ENCODE measurements around the gene GRIK1.

GRIK1 gene

GRCh38 chr21:29638138-29638537 is 301.7 kb downstream of the GRIK1 start:
- DNase-seq (ENCODE audit: insufficient read length, low spot score): no peak
- no peak for TF ChIP-seq CTCF (IDR thresholded peaks at IDR 0.05; ENCODE audit: insufficient read depth, missing control alignments)
- FAIRE-seq: no peak

DNA sequence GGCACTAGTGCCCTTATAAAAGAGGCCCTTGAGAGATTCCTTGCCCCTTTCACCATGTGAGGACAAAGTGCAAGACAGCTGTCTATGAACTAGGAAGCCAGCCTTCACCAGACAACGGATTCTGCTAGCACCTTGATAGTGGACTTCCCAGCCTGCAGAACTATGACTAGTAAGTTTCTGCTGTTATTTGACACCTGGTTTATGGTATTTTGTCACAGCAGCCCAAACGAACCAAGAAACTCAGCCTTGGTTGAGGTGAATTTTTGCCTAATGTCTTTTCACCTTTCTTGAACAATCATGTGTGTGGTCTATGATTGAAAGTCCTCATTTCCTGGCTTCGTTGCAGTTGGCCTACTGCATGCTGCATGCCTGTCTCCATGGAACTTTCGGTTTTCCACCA is 302.2 kb downstream of the GRIK1 start:
- DNase-seq (ENCODE audit: insufficient read length, low spot score) (no peak), FAIRE-seq (no peak)
- no peak for TF ChIP-seq CTCF (IDR thresholded peaks at IDR 0.05; ENCODE audit: insufficient read depth, missing control alignments)

DNA sequence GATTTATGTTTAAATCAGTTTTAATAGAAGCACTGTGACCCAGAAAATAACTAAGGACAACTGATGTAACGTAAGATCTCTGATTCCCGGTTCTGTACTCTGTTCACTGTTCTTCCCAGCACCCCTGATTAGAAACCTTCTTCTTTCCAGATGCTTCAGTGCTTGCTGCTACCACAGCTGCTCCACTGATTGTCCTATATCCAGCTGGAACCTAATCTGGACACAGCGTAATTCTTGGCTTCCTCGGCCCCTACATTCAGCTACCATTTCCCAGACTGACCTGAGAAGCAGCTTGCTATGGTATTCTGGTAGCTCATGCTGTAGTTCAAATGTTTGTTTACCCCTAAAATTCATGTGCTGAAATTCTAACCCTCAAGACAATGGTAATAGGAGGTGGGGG is 302.7 kb downstream of the GRIK1 start:
- FAIRE-seq (no peak), DNase-seq (ENCODE audit: insufficient read length, low spot score) (no peak)
- no peak for TF ChIP-seq CTCF (IDR thresholded peaks at IDR 0.05; ENCODE audit: insufficient read depth, missing control alignments)

GRCh38 chr21:29634418-29634817 is 305.4 kb downstream of the GRIK1 start:
- TF ChIP-seq CTCF (IDR thresholded peaks at IDR 0.05; ENCODE audit: insufficient read depth, missing control alignments): no peak
- no peak for DNase-seq (ENCODE audit: insufficient read length, low spot score)
- no peak for FAIRE-seq

DNA sequence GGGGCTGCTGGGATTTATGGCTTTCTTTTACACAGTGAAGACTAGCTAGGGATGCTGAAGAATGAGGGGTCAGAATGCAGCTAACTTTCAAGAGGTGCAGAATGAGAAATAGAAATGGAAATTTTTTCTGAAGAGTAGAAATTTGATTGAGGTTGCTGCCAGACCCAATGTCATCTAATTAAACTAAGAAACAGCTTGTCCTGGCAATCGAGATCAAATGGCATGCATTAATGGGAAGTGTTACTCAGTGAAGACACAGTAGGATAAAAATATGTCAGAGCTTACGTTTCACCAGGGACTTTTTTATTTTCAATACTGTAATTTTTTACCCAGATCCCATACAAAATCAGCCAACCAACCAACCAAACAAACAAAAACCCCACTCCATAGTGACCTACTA is 306.0 kb downstream of the GRIK1 start:
- DNase-seq (ENCODE audit: insufficient read length, low spot score): no peak
- TF ChIP-seq CTCF (IDR thresholded peaks at IDR 0.05; ENCODE audit: insufficient read depth, missing control alignments): no peak
- FAIRE-seq: no peak

DNA sequence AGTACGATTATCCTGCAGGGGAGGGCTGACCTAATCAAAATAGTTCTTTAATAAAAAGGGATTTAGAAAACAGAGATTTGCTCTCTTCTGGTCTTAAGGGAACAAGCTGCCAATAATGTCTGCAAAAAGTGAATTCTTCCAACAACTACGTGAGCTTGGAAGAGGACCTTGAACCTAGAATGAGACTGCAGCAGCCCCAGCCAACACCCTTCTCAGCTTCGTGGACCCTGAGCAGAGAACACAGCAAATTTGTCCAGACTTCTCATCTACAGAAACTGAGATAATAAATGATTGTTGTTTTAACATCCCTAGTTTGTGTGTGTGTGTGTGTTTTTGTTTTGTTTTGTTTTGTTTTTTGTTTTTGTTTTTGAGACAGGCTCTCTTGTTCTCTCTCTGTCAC is 309.4 kb downstream of the GRIK1 start:
- DNase-seq (ENCODE audit: insufficient read length, low spot score) (no peak), FAIRE-seq (no peak)
- no peak for TF ChIP-seq CTCF (IDR thresholded peaks at IDR 0.05; ENCODE audit: insufficient read depth, missing control alignments)

GRCh38 chr21:29627905-29628304 is 311.9 kb downstream of the GRIK1 start:
- no peak for DNase-seq (ENCODE audit: insufficient read length, low spot score)
- no peak for FAIRE-seq
- TF ChIP-seq CTCF (IDR thresholded peaks at IDR 0.05; ENCODE audit: insufficient read depth, missing control alignments): no peak
